ENCODE results near the gene REG4.

Gene REG4

DNA sequence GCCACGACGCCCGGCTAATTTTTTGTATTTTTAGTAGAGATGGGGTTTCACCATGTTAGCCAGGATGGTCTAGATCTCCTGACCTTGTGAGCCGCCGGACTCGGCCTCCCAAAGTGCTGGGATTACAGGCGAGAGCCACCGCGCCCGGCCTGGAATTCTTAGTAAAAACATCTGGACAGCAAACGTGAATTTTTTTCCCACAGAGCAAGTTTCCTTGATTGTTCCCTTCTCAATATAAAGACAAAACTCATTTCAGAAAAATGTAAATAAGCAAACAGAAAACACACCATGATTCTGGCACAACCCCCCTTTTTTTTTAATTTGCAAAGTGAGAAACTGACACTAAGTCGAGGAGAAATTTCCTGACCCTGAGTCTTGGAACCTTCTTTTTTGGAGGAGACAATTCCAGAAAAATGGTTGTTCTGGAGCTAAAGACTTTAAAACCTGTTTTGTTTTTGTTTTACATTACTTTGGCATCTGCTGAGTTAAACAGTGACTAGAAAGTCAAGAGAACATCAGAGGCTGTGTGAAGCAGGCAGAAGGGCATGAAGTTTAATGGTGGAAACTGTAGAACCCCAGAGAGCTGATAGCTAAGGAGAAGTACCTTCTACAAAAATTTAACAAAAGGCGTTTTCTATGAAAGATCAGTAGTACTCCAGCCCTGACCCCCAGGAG is 32.2 kb downstream of the REG4 start:
- DNase-seq = no peak

DNA sequence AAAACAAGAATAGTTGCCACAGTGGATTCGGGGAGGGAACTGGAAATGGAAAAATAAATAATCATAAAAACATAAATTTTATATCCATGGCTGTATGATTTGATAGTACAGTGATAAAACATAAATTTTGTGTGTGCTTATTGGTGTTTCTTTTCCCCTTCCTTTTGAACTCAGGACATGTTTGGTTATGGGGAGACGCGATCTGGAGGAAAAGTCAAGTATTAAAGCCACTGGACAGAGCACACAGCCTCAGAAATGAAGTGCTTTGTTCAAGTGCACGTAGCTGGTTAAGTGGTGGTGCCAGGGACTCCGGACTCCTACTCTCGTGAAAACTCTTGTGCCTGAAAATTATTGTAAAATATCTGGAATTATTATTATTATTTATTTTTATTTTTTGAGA is 32.9 kb downstream of the REG4 start:
- DNase-seq = no peak

DNA sequence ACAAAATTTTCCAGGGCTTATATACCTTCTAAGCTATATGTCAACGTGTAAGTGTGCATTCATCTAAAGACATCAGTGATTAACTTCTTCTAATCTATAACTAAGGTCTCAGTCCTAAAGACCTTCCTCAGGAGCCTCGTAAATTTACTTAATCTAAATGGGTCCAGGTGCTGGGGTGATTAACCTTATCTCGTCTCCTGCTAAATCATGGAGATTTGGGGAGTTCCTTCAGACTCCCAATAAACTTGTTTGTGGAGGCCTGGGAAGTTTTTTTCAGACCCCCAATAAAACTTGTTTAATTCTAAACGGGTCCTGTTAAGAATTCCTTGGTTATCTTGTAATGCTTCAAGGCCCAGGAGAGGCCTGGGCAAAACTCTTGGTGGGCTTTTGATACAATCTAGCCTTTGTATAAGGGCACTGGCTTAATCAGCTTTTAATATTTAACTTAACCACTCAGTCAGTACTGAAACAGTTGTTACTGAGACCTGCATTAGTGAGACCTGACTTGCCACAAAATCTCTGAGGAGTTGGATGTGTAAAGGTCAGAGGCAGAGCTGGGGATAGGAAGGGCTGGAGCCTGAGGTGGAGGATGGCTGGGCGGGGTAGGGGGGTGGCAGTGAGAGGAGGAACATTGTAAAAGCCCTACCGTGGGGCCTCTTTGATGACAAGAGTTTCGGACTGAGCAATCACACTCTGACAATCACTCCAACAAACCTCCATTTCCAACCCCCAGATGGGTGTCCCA is 36.3 kb downstream of the REG4 start:
- no peak for DNase-seq

DNA sequence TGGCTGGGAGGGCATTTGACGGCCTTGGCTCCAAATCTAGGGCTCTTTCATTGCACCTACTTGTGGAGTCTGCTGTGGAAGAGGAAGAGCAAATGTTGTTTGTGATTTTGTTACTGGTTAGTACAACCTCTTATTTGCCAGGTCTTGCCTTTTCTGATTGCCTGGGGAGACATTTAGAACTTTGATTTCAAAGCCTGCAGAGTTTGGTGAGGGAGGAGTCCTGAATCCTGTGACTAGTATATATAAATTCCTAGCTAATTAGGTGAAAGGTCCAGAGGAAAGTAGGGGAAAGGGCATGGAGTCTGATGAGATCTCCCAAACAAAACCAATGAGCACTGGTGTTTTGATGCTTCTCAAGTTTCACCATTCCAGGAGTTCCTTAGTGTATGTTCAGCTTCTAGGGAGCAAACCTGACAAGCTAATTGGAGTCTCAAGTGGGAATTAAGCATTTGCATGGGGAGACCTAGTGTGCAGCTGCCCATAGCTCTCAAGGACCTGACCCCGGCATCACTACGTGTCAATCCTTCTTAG is 37.5 kb downstream of the REG4 start:
- no peak for DNase-seq

DNA sequence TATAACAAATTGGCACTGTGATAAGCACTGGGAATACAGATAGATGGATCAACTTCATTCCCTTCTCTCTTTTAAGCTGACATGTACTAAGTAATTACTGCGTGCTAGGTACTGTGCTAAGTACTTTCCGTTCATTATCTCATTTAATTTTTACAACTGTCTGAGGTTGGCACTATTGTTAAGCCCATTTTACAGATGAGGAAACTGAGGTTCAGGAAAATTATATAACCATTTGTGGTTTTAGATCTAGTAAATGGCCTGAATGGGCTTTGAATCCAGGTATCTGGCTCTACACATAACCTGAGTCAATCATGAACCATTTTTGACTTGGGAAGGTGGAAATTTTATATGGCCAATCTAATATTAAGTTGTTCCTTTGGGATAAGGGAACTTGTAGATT is 39.0 kb downstream of the REG4 start:
- DNase-seq = no peak

DNA sequence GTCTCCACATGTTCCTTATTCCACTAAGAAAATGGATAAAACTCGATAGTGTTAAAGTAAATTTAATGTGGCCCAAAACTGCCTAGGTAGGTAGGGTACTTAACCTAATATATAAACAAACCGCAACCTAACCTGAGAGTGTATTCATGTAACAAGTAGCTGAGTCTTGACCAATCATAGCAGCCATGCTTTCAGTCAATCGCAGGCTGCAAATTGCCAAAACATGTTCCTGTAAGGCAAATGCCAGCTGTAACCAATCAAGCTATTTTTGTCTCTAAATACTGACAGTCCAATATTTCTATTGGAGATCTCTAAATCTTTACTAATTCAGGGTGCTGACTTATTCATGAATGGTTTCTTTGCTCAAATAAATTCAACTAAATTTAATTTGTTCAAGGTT is 39.5 kb downstream of the REG4 start:
- no peak for DNase-seq

DNA sequence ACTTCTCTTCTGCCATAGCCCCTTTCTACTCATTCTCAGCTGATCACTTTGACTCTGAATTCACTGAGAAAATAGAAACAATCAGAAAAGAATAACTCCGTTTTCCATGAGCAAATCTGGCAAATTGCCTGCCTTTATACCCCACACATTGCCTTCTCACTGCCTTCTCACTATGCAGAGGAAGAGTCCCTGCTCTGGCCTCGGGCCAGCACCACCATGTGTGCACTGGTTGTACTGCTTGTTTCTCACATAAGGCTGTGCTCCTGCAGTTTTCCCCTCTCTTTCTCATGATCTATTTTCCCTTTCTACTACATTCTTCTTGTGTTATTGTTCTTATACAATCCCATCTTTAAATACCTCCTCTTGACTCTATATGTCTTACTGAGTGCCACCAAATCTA is 40.2 kb downstream of the REG4 start:
- no peak for DNase-seq

DNA sequence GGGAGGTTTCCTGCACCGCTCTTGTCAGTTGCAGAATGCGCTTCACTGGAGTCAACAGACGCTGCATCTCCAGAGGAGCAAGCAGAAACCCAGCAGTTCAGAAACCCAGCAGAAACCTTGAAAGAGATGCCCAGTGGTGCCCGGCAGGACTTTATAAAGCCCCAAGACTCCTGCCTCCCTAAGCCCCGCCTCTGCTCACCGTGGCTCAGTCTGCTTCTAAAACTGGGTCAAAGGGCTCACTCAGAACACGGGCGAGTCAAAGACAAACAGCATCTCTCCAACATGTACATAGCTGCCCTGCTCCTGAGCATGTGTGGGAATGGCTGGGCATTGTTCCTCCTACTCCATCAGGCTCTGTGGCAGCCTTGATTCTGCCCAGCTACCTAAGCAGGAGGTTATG is 42.5 kb downstream of the REG4 start, which contains the start of gene HMGCS2:
Gene HMGCS2, minus strand, starts transcription at position 128 of the 400 bp plus-strand sequence. Its CDS starts 61 bp downstream, at position 67.
- DNase-seq = no peak

DNA sequence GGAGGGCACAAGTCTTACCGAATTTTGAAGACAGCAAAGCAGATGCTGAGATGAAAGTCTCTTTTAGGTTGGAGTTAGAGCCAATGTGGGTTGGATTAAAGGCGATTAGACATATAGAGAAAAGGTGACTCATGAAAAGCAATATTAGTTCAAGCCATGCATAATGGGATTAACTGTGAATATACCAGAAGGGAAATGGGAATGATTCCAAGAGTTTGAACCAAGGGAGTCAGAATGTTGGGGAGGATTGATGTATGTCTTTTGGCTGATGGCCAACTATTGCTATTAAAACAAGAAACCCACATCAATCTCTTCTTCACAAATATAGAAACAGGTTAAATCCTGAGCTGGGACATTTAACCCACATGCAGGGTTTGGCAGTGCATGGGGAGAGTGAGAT is 43.8 kb downstream of the REG4 start:
- DNase-seq = no peak

DNA sequence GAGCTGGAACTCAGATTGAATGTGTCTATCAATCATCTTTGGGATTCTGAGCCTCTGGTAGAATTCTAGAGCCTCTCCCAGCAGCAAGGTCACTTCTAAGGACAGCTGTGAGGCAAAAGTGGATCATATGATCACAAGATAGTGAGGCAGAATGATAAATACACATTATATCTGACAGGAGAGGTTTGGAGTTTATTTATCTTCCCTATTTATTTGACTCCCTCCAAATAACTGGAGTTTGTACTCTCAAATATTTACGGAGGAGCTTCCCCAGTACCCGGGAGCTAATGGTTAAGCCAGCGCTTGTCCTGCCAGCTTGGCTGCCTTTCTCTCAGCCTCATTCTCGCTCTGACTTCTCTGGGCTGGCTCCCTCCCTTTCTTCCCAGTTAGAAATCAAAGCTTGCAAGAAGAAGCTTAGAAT is 44.9 kb downstream of the REG4 start:
- DNase-seq = no peak

DNA sequence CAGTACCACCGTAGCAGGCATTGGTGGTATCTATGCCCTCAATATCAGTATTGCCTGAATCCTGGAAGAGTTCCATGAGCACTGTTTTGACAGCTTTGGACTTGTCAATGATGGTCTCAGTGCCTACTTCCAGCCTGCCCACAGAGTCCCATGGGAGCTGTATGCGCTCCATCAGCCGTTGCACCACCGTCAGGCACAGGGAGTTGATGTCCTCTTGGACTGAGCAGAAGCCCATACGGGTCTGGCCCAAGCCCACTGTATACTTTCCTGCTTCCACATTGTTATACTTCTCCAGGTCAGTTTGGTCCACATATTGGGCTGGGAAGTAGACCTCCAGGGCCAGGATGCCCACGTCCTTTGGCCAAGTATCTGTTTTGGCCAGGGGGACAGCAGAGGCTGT is 47.0 kb downstream of the REG4 start:
- no peak for DNase-seq

DNA sequence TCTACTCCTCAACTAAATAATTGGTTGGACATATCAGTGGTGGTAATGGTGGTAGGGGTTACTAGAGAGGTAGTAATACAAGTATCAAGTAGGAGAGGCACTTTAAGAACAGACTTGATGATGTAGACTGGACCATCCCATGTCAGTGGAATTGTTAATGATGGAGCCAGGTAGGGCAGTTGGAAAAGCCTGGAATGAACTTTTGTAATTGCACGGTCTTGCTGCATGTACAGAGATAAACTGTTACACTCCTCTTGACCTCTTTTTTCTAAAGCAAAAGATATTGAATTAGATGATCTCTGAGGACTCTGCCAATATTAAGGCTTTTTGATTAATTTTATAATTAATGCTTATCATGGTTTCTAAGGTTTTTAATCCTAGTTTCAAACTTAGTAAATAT is 48.3 kb downstream of the REG4 start:
- DNase-seq = no peak

DNA sequence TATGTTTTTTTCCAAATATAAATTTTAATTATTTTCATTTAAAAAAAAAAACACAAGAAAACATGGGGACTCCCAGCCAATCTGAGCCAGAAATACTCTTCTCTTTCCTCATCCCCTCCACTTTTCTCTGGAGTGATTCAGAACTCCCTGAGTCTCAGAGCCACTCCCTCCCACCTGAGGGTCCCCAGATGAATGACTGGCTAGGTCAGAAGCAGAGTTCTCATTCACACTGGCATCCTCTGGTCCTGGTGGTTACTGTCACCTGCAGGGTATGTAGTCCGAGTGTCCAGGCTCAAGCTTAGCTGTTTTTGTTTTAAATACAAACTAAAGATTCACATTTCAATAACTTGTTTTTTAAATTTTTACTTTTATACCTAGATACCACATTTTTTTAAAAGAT is 48.9 kb downstream of the REG4 start:
- DNase-seq = no peak

DNA sequence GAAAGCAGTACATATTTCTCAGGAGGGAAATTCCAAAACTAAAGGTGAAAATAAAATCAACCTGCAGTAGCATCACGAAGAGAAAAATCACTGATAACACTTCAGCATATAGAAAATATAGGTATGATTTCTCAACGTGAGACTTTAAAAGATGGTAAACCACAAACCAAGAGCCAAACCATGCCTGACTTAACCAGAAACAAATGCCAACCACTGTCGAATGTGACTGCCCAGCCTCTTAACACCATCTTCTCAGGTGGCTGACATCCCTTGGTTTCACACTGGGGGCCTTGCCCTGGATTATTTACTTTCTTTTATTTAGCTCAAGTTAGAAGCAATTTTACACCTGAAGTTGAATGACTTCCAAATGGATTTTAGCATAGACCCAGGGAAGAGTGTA is 52.7 kb downstream of the REG4 start:
- DNase-seq = no peak

DNA sequence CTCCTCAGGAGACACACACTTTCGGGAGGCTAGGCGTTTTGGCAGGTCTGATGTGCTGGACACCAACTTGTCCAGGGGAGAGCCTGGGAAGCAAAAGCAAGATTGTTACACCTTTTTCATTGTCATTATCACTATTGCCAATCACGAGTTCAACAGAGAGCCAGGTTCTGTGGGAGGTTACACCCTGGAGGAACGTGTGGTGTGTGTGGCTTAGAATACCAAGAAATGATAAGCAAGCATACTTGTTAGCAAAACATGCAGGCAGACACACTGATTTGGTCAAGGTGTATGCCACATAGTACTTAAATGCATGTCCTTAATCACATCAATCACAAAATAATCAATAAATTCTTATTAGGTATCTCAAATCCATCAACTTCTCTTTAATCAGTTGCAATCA is 58.7 kb downstream of the REG4 start:
- DNase-seq = no peak

DNA sequence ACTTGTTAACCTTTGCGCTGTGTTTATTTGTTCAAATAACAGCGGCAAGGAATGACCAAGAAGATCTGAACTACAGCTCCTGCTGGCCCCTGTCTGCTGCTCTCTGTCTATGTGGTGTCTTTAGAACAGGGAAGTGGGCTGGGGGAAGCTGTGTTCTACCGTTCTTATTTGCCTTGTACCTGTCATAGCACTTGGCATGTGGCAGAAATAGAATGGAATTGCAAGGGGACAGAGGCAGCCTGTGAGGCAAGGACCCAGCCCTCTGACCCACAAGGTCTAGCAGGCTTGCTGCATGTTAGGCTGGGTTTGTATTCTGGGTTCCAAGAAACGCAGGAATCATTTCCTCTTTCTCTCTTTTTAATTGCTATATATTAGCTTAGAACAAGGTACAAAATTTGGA is 63.2 kb downstream of the REG4 start:
- no peak for DNase-seq

DNA sequence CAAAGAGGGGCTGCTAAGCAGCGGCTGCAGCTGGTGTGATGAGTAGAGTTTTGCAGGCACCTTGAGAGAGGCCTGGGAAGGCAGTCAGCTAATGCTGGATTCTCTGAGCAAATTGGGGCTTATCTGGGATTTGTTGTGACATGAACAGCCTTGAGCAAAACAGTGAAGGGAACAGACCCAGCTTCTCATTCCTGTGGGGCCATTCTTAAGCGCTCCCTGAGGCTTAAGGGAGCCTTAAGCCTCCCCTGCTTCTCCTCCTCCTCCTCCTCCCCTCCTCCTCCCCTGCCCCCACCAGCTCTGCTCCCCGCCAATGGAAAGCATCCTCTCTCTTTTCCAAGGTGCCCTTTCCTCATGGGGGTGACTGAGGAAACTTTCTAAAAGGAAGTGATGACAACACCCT is 63.8 kb downstream of the REG4 start:
- no peak for DNase-seq

DNA sequence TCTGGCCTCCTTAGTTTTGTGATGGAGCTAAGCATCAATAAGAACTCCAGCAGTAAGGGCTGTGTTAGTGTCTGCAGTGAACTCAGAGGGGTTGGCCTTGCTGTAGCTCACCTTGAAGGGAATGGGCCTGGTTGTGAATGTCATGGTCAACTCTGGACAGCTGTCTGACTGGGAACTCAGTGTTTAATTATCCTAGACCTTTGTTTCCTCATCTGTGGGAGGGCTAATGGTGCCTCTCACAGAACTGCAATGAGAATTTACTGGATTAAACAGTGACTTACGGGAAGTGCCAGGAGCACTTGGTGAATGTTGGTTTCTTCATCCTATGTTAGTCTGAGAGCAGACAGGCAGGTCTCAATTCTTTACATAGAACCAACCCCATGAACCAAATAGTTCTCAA is 66.2 kb downstream of the REG4 start:
- no peak for DNase-seq

DNA sequence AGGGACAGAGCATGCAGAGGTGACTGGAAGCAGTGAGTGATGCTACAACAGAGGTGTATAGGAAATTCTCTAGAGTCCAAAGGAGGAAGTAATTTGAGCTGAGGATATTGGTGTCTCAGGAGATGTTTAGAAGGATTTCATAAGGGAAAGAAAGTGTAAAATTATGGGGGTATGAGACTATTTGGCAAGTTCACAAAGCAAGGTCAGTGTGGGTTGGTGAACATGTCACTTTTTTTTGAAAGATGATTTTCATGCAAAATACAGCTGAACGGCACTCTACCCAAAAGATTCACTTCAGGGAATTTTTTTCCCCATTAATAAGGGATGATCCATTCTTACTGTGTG is 66.7 kb downstream of the REG4 start:
- DNase-seq = no peak
